Brain microvascular endothelial cell (primary cell): ENCODE data around the gene HERC5.
A peak's percentile ranks its signal among the peaks of the same experiment; 100 is the strongest.

Experiments
- DNase-seq: peaks from one replicate; pipeline ENCODE4 v3.0.0-alpha.2; 2020
- H3K27ac ChIP-seq: fragments of 250-450 bp; sonication (Bioruptor Pico); 2 replicates; pipeline ENCODE4 v1.5.1; 2020; ENCODE audit warnings: mild to moderate bottlenecking, moderate library complexity
- H3K27me3 ChIP-seq: fragments of 250-450 bp; sonication (Bioruptor Pico); replicated peaks from 2 replicates; pipeline ENCODE4 v1.5.1; 2020; ENCODE audit warnings: mild to moderate bottlenecking
- H3K36me3 ChIP-seq: fragments of 250-450 bp; sonication (Bioruptor Pico); replicated peaks from 2 replicates; pipeline ENCODE4 v1.5.1; 2020; ENCODE audit warnings: mild to moderate bottlenecking
- H3K4me3 ChIP-seq: 2 replicates; pipeline ENCODE4 v1.5.1; 2011; ENCODE audit warnings: low read depth, mild to moderate bottlenecking, control low read depth, low read length, moderate library complexity
- CTCF ChIP-seq: IDR thresholded peaks from 2 replicates; pipeline ENCODE4 v1.5.1; 2011; ENCODE audit warnings: low read depth, mild to moderate bottlenecking, moderate library complexity, low read length, control low read depth, inconsistent platforms; ENCODE audit errors: missing control alignments
- in situ Hi-C: cut with HindIII; loops from 2 replicates; pipeline ENCODE4 v1.10.0; 2017; ENCODE audit warnings: low sequenced_read_pairs, low pct_ligation_motif_present

The HERC5 gene

DNA sequence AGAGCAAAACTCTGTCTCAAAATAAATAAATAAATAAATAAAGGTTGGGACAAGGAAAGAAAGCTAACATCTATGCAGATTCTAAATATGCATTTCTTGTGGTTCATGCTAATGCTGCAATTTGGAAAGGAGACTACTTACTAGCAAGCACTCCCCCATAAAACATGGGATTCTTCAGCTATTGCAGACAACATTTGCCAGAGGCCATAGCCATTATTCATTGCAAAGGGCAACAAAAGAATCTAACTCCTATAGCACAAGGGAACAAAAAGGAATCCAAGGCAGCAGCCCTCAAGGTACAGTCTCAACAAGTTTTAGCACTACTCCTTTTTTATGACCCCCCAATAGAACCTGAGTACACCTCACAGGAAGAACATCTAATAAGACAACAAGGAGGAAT is 8.0 kb upstream of the HERC5 start:
- Histone ChIP-seq H3K4me3 (no peak overlapping the region), H3K36me3 (no peaks in the 10 kb centered on the region), H3K27ac (no peak overlapping the region), H3K27me3 (no peaks in the 10 kb centered on the region)
- in situ Hi-C loops = no loop called here
- no peak for TF ChIP-seq CTCF
- no peak for DNase-seq

GRCh38 chr4:88449290-88449689 is 7.6 kb upstream of the HERC5 start:
- H3K27ac ChIP-seq = no peak overlapping the region
- in situ Hi-C loops = no loop called here
- H3K27me3 ChIP-seq = no peaks in the 10 kb centered on the region
- H3K4me3 ChIP-seq = no peak overlapping the region
- H3K36me3 ChIP-seq = no peaks in the 10 kb centered on the region
- DNase-seq = no peak
- no peak for TF ChIP-seq CTCF

DNA sequence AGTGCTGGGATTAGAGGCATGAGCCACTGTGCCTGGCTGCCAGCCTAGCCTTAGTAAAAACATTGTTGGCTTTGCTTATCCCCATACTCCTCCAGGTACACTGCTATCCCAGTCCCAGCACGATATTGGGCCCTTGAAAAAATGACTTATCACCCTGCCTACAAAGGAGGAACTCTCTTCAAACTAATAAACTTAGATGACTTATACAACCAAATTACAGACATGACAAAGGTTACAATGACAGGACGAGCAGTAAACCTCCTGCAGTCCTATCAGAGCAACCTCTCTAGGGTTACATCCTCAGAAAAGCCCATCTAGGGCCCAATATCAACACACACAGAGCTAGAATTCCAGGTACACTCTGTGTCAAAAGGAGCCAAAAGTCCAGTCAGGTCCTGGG is 5.7 kb upstream of the HERC5 start:
- in situ Hi-C loops = no loop called here

DNA sequence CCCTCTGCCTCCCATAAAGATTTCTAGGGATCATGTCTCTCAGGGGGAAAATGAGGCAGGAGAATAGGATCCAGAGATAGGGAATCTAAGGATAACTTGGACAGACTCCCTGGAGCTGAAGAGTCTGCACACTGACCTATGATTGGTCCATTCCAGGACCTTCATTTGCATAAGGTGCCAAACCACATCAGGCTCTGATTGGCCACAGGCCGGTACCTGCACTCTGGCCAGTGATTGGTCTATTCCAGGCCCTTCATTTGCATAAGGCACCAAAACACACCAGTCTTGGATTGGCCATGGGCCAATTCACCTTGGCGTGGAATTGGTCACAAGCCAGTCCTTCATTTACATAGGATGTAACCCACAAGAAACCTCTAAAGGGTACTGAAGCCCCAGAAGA is 4.0 kb upstream of the HERC5 start:
- Histone ChIP-seq H3K27ac (no peak overlapping the region), H3K27me3 (peaks cover 2% of the 10 kb centered on the region), H3K36me3 (no peaks in the 10 kb centered on the region), H3K4me3 (no peak overlapping the region)
- in situ Hi-C loops = no loop called here
- no peak for DNase-seq
- TF ChIP-seq CTCF = no peak

More for the DNA sequence above, 5.7 kb upstream of the HERC5 start:
- no peak for TF ChIP-seq CTCF
- Histone ChIP-seq H3K27ac (no peak overlapping the region), H3K27me3 (no peaks in the 10 kb centered on the region), H3K4me3 (no peak overlapping the region), H3K36me3 (no peaks in the 10 kb centered on the region)
- no peak for DNase-seq

- Histone ChIP-seq H3K27me3 (peaks cover 2% of the 10 kb centered on the region), H3K36me3 (no peaks in the 10 kb centered on the region), H3K4me3 (peak overlapping the region; percentile 64), H3K27ac (no peak overlapping the region)
- in situ Hi-C loops = no loop called here
- DNase-seq = no peak
- TF ChIP-seq CTCF = no peak
These were observed 586 bp downstream of the HERC5 start for GRCh38 chr4:88457307-88458103.
